ENCODE data around the gene CEP72. TPM values are rescaled to one million over a fixed set of nuclear protein-coding genes. Genes with fewer than 3 reads are reported as not detected.
"Not testable (repeated sequence)": the region's sequence is repeated elsewhere in the genome, so short reads cannot be mapped to it uniquely, and the experiment has no call there.

Gene CEP72
- total RNA-seq, 4 donors from 2014 or later = 2.7 to 8.6 (median 4.0) TPM

- Histone ChIP-seq H3K27ac (peak overlapping the region in 3 of 4 donors; percentile 46 to 88 (median 72)), H3K36me3 (no peaks in the 10 kb centered on the region), H3K9me3 (no peaks in the 10 kb centered on the region), H3K4me1 (peaks cover 0 to 11% (median 3%) of the 10 kb centered on the region in 3 donors), H3K27me3 (no peaks in the 10 kb centered on the region), H3K4me3 (peak overlapping the region in 3 of 4 donors; percentile 59 to 93 (median 63))
- intact Hi-C loops (cut with DNase I) = no loop called here
- DNase-seq = no peak
- TF ChIP-seq CTCF (IDR thresholded peaks at IDR 0.05) = no peak
- no peak for TF ChIP-seq POLR2A (IDR thresholded peaks at IDR 0.05)
- 0% methylated on average over 1 of the region's 2 CpGs for WGBS, 2 donors
These were observed 79.8 kb downstream of the CEP72 start for GRCh38 chr5:691817-692528.

- Histone ChIP-seq H3K27ac (peak overlapping the region; percentile 46 to 88 (median 76)), H3K4me3 (peak overlapping the region; percentile 48 to 93 (median 61)), H3K4me1 (peaks cover 0 to 11% (median 3%) of the 10 kb centered on the region in 3 donors)
- H3K9me3 ChIP-seq; H3K36me3 ChIP-seq; H3K27me3 ChIP-seq; intact Hi-C loops (cut with DNase I); DNase-seq: not testable (repeated sequence)
- no CpG with 5 or more reads among the region's 41 CpGs for WGBS, 2 donors
These were observed 80.4 kb downstream of the CEP72 start for GRCh38 chr5:692529-693041.

- H3K36me3 ChIP-seq; intact Hi-C loops (cut with DNase I); H3K27me3 ChIP-seq; H3K9me3 ChIP-seq: not testable (repeated sequence)
- H3K4me1 ChIP-seq = peaks cover 0 to 11% (median 3%) of the 10 kb centered on the region in 3 donors
- DNase-seq = peak; percentile 49
- peak within 1 kb of the TSS; percentile 48 to 93 (median 61) for H3K4me3 ChIP-seq
- 0% methylated on average over 3 of the region's 109 CpGs; no CpG with 5 or more reads in 1 of the 2 donors for WGBS, 2 donors
- TF ChIP-seq CTCF (IDR thresholded peaks at IDR 0.05) (peak in 1 of 6 experiments; percentile 12), POLR2A (IDR thresholded peaks at IDR 0.05) (peak in 3 of 4 donors; percentile 46 to 85 (median 61))
- peak within 1 kb of the TSS; percentile 51 to 88 (median 76) for H3K27ac ChIP-seq
These were observed 81.3 kb downstream of the CEP72 start, which contains the start of gene TPPP for GRCh38 chr5:693271-694041. TPPP (minus strand) TSS chr5:693352; CDS start chr5:678060, 15,292 bp downstream.

- WGBS, 2 donors = no CpG with 5 or more reads among the region's 22 CpGs
- peaks cover 0 to 11% (median 3%) of the 10 kb centered on the region in 3 donors for H3K4me1 ChIP-seq
- H3K27ac ChIP-seq = peak overlapping the region in 2 of 4 donors; percentile 81 to 88
- H3K36me3 ChIP-seq; DNase-seq; intact Hi-C loops (cut with DNase I); H3K27me3 ChIP-seq: not testable (repeated sequence)
- peaks cover 0 to 11% (median 9%) of the 10 kb centered on the region in 3 donors for H3K9me3 ChIP-seq
- H3K4me3 ChIP-seq = peak overlapping the region in 3 of 4 donors; percentile 59 to 93 (median 63)
These were observed 81.9 kb downstream of the CEP72 start for GRCh38 chr5:694042-694431.

GRCh38 chr5:695475-695874 is 83.3 kb downstream of the CEP72 start:
- DNase-seq = not testable (repeated sequence)

GRCh38 chr5:696191-696590 is 84.1 kb downstream of the CEP72 start:
- H3K27ac ChIP-seq; H3K27me3 ChIP-seq; DNase-seq; H3K4me3 ChIP-seq; H3K36me3 ChIP-seq; intact Hi-C loops (cut with DNase I): not testable (repeated sequence)
- Histone ChIP-seq H3K9me3 (peaks cover 0 to 14% (median 10%) of the 10 kb centered on the region in 3 donors), H3K4me1 (peaks cover 0 to 11% (median 3%) of the 10 kb centered on the region in 3 donors)
- WGBS, 2 donors = no CpG with 5 or more reads among the region's 8 CpGs

More at GRCh38 chr5:695475-695874, 83.3 kb downstream of the CEP72 start:
- intact Hi-C loops (cut with DNase I); H3K4me3 ChIP-seq; H3K36me3 ChIP-seq; H3K27ac ChIP-seq; H3K27me3 ChIP-seq: not testable (repeated sequence)
- H3K9me3 ChIP-seq = peaks cover 0 to 14% (median 10%) of the 10 kb centered on the region in 3 donors
- no CpG with 5 or more reads among the region's 13 CpGs for WGBS, 2 donors
- H3K4me1 ChIP-seq = peaks cover 0 to 11% (median 3%) of the 10 kb centered on the region in 3 donors

- DNase-seq; H3K27me3 ChIP-seq; H3K36me3 ChIP-seq; H3K4me3 ChIP-seq; intact Hi-C loops (cut with DNase I); H3K27ac ChIP-seq: not testable (repeated sequence)
- H3K9me3 ChIP-seq = peaks cover 0 to 14% (median 10%) of the 10 kb centered on the region in 3 donors
- H3K4me1 ChIP-seq = peaks cover 0 to 11% (median 3%) of the 10 kb centered on the region in 3 donors
- 91 to 94% methylated on average over 8 to 15 of the region's 21 CpGs for WGBS, 2 donors
These were observed 84.9 kb downstream of the CEP72 start for GRCh38 chr5:696753-697702.
